ENCODE data around the gene ITK.

DNA sequence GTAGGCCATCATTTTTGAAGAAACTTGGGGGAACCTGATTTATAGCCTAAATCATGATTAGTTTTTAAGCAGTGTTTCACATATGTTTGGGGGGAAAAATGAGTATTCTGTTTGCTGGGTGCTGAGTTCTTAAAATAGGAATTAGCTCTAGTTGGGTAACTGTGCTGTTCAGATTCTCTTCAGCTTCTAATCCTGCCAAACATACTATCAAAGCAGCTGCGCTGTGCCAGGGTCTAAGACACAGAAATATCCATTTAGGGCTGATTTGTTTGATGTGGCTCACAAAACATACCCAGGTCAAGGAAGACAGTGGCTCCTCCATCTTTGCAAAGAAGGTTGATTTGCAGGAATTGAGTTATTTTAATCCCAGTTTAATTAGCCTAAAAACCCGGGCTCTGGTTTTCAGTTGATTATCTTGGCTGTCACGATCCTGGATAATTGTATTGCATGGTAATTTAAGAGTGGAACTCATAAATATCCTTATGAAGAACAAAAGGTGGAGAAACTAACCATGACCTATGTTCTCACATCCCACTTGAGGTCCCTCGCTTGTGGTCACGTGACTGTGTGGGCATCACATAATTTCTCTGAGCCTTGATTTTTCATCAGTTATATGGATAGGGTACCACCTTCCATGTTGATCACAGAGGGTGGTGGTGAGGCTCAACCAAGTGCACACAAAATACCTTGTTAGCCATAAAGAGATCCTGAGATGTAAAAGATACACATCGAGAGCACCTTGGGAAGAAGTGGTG, 104.0 kb downstream of the ITK start:
- TF ChIP-seq POLR2AphosphoS5 (IDR thresholded peaks at IDR 0.05; ENCODE audit: borderline replicate concordance, low read depth, low read length) (no peak), EZH2 (IDR thresholded peaks at IDR 0.05) (no peak), FOXP2 (optimal IDR thresholded peaks at IDR 0.05; ENCODE audit: control extremely low read depth, extremely low read length, insufficient read depth) (no peak)
